ENCODE results near the gene PUM1.
A peak's percentile ranks its signal among the peaks of the same experiment; 100 is the strongest.
"Not testable (repeated sequence)": the region's sequence is repeated elsewhere in the genome, so short reads cannot be mapped to it uniquely, and the experiment has no call there.

Gene PUM1

GRCh38 chr1:30990591-30990990 is 74.9 kb downstream of the PUM1 start:
- no peak for DNase-seq (ENCODE audit: low read depth)

- DNase-seq (ENCODE audit: low read depth) = no peak
Measured at GRCh38 chr1:30988045-30988444, 77.5 kb downstream of the PUM1 start.

GRCh38 chr1:30986755-30987154 is 78.8 kb downstream of the PUM1 start:
- DNase-seq (ENCODE audit: low read depth) = no peak

DNA sequence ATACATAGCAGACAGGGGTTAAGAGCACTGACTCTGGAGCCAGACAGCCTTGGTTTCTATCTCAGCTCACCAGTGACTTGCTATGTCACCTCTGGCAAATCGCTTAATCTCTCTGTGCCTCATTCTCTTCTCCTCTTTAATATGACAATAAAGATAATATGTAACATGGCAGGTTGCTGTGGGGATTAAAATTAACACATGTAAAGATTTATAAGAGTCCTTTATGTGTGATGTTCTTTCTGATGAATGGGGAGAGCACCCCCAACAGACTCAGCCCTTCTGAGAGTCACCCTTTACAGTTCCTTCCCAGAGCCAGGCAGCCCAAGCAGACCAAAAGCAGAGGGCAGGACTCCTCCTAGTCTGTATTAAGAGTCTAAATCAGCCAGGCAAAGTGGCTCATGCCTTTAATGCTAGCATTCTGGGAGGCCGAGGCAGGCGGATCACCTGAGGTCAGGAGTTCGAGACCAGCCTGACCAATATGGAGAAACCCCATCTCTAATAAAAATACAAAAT is 80.5 kb downstream of the PUM1 start:
- no peak for DNase-seq (ENCODE audit: low read depth)

DNA sequence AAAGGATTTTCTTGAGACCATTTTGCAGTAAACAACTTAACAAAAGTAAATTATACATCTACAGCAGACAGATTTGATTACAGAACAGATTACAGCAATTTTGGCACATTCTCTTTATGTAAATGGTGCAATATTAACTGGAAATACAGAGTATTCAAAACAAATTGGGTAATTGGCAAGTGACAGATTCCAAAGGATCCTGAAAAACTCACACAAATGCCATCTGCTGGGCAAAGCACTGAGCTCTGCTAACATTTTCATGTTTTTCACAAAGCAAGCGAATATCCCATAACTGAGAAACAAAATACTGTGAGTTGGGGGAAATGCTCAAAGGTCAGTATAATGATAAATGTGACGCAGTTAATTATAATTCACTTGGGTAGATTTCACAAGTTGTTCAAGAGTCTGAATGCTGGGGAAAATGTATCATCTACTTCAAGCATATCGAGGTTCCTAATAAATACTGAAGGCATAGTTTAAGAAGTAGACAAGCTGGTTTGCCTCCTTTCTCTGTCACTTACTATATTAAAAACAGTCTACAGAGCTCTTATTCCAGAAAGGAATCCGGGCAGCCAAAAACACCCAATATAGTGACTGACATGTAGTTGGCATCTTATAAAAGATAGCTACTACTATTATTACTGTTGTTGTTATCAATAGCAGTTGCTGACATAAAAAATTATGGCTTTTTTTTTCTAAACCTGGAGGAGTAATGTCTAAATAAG is 81.2 kb downstream of the PUM1 start:
- no peak for DNase-seq (ENCODE audit: low read depth)

DNA sequence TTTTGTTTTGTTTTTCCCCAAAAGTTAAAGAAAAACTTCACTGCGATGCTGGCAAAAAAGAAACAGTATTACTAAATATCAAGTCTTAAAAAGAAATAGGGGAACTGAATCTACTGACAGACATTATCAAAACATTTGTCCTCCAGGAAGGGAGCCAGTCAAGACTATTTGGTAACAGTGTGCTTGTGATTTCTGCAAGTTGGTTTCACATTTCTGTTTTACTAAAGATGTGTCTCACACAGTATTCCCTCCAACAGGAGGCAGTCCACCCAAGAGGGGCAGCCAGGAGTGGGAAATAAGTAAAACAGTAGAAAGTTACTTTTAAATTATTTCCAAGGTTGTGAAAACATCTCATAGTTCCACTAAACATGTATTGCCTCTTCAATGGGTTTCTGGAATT is 82.6 kb downstream of the PUM1 start:
- DNase-seq (ENCODE audit: low read depth) = peak; percentile 28

DNA sequence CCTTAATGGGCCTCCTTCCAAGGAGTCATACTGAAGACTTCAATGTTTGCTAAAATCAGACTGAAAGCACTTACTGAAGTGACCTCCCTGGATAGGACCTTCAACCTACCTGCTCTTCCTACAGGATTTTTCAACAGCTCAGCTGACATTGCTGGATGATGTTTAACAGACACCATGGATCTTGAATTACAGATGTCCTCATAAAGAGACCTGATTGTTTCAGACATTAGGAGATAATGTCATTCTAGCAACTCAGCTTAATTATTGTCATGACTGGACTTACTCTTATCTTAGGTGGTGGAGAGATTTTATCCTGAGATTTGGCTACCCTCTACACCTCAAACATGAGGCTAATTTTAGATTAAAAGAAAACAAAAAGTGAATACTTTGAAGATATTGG is 83.1 kb downstream of the PUM1 start:
- no peak for DNase-seq (ENCODE audit: low read depth)

DNA sequence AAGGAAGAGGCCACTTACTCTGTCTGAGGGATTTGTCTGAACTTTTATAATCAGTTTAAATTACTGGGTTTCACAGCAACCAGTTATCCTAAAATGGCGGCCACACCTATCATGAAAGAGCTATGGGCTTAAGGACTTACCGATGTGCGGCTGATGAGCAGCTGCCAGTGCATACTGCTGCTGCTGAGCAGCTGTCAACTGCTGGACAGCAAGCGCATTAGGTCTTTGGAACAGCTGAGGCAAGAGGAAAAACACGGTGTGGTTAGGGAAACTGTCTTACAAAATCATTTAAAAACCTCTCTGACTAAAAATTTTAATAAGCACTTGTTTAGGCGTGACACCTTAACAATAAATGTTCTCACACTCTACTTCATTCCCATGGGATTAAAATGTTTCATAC is 84.3 kb downstream of the PUM1 start:
- no peak for DNase-seq (ENCODE audit: low read depth)

DNA sequence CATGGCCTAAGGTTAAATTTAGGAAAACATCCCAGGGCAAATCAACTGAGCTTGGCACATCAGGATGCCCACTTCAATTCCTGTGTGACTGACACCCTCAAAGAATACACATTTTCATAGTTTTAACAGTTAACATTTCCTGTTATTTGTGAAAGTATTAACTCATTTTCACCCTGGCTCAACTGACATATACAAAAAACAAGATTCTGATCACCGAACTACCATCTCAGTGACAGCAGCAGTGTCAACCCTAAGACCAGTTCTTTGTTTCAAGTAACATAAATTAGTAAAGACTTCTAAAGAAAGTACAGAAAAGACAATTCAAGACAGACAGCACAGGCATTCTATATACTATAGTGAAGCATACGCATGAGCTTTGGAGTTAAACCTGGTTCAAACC is 88.0 kb downstream of the PUM1 start:
- DNase-seq (ENCODE audit: low read depth) = no peak

DNA sequence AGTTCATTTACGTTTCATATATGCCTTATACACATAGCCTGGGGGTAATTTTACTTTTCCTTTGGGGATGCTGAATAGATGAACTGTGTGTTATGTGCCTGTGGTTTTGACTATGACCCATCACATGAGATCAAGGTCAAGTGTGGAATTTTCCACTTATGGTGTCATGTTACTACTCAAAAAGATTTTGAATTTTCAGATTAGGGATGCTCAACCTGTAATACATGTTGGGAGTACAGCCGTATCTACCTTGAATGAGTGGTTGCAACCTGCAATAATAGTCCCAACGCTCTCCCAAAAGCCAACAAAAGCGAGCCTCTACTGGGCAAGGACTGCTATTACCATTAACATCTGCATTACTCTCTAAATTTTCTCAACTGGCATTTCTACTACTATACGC is 88.4 kb downstream of the PUM1 start:
- DNase-seq (ENCODE audit: low read depth) = peak; percentile 24

GRCh38 chr1:30976143-30976542 is 89.4 kb downstream of the PUM1 start:
- DNase-seq (ENCODE audit: low read depth) = no peak

GRCh38 chr1:30975217-30975616 is 90.3 kb downstream of the PUM1 start:
- no peak for DNase-seq (ENCODE audit: low read depth)

DNA sequence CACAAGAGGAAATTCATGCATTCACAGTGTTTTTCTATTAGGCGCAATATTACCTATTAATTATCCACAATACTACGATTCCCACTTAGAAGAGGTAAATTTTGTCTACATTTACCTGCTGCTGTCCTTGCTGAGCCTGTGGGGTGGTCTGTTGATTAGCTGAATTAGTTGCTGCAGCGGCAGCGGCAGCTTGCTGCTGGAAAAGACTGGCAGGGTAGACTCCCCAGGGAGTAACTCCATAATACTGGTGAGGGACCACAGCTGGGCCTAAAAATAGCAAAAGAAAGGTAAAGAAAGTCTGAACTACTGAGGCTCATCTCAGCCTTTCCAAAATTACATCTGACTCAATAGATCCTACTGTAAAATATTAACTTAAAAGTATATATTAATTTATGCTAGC is 91.0 kb downstream of the PUM1 start:
- DNase-seq (ENCODE audit: low read depth) = no peak

DNA sequence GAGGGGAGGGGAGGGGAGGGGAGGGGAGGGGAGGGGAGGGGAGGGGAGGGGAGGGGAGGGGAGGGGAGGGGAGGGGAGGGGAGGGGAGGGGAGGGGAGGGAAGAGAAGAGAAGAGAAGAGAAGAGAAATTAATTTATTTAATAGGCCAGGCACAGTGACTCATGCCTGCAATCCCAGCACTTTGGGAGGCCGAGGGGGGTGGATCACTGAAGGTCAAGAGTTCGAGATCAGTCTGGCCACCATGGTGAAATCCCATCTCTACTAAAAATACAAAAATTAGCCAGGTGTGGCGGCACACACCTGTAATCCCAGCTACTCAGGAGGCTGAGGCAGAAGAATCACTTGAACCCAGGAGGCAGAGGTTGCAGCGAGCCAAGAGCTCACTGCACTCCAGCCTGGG is 93.2 kb downstream of the PUM1 start:
- not testable (repeated sequence) for DNase-seq (ENCODE audit: low read depth)

- DNase-seq (ENCODE audit: low read depth) = no peak
Measured at GRCh38 chr1:30971496-30971895, 94.0 kb downstream of the PUM1 start.

- DNase-seq (ENCODE audit: low read depth) = no peak
Measured at GRCh38 chr1:30969903-30970302, 95.6 kb downstream of the PUM1 start.

DNA sequence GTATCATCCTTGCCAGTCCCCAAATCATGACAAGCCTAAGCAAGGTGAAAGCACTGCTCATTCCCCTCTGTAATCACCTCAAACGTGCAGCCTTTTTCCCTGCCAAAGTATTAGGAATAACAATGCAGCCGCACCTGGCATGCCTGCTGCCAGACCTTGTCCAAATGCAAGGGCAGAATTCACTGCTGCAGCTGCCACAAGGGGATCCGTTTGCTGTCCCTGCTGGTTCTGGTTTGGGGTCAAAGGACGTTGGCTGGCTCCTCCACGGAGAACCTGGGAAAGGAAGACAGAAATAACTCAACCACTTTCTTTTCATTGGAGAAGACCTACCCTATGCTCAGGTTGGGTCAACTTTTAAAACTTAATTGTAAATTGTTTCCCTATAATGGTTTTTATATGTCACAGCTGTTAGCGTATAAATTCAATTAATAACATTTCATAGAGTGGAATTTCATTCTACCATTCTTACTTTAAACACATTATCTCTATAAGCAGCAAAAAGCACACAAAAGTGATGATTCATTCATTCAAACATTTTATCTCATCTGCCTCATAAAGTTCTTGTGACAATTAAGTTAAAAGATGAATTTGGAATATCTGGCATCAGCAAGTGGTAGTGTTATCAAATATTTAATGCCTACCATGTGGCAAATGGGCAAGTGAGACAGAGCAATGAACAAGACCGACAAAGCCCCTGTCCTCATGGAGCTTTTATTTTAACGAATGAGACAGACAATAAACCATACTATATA is 97.1 kb downstream of the PUM1 start:
- DNase-seq (ENCODE audit: low read depth) = no peak

DNA sequence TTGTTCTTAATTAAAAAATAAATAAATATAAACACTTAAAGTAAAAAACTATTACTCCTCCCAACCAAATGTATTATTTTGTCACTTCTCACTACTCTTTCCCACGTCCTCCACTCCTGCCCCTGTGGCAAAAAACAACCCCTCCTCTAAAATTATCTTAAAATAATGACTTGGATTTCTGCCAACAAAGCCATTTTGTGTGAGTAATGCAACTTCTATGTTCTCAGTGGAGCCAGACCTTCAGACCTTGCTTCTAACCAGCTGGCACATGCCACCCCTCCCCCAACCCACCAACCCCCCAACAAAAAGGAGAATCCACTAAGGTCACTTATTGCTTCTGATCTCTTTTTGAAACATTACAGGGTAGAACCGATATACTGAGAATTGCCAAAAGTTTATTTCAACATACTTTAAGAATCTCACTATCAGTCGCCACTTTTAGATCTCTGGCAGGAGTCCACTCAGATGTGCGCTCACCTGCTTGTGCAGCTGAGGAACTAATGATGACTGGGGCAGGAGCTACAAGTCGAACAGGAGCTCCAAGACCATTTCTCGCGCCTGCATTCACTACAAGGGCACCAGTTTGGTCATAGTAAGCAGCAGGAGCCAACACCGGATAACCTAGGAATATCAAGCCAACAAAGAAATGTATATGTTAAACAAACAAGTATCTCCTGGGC is 98.7 kb downstream of the PUM1 start:
- peak; percentile 35 for DNase-seq (ENCODE audit: low read depth)

DNA sequence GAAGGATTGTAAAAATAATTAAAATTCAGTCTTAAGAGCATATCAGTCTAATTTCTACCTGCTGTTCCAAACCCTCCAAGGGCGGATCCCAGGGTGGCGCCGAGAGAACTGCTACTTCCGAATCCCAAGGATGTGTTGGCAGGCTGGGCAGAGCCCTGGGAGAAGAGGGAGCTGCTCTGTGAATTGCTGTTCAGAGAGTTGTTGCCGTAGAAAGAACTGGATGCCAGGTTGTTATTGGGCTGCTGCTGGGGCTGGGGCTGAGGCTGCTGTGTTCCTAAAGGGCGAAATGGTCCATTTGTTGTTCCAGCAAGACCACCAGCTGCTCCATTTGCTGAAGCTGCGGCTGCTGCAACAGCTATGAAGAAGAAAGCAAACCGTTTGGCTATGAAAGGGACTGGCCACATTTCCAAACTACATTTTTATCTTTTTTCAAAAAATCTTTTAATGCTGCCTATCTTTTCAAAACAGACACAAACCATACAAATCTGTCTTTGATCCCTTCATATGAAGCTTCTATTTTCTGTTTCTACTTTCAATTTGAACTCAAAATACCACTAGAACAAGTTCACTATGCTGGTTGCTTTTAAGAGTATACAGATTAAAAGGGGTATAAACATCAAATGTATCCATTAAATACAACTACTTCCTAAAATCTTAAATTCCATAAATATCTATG is 99.5 kb downstream of the PUM1 start:
- DNase-seq (ENCODE audit: low read depth) = no peak

- no peak for DNase-seq (ENCODE audit: low read depth)
Measured at GRCh38 chr1:30964706-30965105, 100.8 kb downstream of the PUM1 start.

DNA sequence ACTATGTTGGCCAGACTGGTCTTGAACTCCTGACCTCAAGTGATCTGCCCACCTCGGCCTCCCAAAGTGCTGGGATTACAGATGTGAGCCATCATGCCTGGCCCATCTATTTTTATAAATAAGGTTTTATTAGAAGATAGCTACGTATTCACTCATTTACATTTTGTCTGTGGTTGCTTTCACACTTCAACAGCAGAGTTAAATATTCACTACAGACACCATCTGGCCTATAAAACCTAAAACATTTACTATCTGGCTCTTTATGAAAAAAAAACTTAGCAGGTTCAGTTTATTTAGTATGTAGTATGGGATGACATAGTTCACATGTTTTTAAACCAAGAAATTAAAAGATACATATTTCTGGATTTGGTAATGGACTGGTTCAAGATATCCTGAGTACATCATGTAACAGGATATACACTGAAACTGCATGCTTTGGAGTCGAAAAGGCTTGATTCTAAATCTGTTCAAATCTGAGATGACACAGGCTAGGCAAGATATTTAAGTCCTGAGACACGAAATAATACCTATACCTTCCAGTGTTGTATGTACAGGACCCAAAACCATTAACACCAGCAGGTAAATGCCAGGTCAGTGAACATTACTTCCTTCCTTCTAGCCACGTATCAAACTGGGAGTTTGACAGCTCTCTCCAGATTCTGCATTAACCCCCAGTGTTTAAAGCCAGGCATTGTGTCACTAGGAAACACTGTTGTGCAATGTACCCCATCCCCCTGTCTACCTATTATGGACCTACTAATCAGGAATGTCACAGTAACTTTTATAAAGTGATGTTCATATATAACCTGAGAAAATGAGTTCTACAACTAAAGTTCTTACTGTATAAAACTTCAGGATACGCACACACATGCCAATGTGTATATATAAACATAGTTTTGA is 102.7 kb downstream of the PUM1 start:
- DNase-seq (ENCODE audit: low read depth) = no peak

All from fibroblast of the conjunctiva (primary cell).